ENCODE results near the gene FLRT2. TPM values are rescaled to one million over a fixed set of nuclear protein-coding genes. Genes with fewer than 3 reads are reported as not detected.

Gene FLRT2
- total RNA-seq, 6 experiments from 2014 or later, result 31.1 to 59.0 (median 37.1) TPM

GRCh38 chr14:85601690-85602089 lies 71.7 kb downstream of the FLRT2 start:
- H3K4me3 Mint-ChIP-seq, result no peak overlapping the region
- no peak for DNase-seq
- TF ChIP-seq, protein P1, sequence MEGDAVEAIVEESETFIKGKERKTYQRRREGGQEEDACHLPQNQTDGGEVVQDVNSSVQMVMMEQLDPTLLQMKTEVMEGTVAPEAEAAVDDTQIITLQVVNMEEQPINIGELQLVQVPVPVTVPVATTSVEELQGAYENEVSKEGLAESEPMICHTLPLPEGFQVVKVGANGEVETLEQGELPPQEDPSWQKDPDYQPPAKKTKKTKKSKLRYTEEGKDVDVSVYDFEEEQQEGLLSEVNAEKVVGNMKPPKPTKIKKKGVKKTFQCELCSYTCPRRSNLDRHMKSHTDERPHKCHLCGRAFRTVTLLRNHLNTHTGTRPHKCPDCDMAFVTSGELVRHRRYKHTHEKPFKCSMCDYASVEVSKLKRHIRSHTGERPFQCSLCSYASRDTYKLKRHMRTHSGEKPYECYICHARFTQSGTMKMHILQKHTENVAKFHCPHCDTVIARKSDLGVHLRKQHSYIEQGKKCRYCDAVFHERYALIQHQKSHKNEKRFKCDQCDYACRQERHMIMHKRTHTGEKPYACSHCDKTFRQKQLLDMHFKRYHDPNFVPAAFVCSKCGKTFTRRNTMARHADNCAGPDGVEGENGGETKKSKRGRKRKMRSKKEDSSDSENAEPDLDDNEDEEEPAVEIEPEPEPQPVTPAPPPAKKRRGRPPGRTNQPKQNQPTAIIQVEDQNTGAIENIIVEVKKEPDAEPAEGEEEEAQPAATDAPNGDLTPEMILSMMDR (IDR thresholded peaks at IDR 0.05), result no peak
- no peak overlapping the region for H3K27ac Mint-ChIP-seq
- peaks cover 38% of the 10 kb centered on the region for H3K4me1 Mint-ChIP-seq (ENCODE audit: low read depth)
- H3K27me3 Mint-ChIP-seq (ENCODE audit: insufficient read depth), result peaks cover 2% of the 10 kb centered on the region; the same call in 1 of the 2 replicates
- H3K36me3 Mint-ChIP-seq (ENCODE audit: low read depth), result peaks cover 26% of the 10 kb centered on the region
- H3K9me3 Mint-ChIP-seq, result no peaks in the 10 kb centered on the region

DNA sequence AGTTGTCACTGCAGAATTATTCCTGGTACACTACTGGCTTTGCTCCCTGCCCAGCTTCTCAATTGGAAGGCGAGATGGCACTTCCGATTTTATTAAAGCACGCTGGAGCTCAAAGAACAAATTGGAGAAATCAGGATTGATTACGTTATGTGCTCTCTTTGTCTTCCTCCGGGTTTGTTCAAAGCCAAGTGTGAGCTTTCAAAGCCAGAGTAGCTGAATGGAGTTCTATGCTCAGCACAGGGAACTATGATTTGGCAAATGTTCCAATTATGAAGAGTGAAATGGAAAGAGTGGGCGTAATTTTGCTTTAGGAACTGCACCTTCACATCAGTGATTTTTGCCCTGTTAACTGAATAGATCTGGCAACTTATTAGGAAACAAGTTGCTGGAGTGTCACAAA lies 72.4 kb downstream of the FLRT2 start:
- Mint-ChIP-seq H3K4me3 (no peak overlapping the region), H3K27ac (no peak overlapping the region), H3K9me3 (no peaks in the 10 kb centered on the region), H3K36me3 (ENCODE audit: low read depth) (peaks cover 24% of the 10 kb centered on the region), H3K27me3 (ENCODE audit: insufficient read depth) (peaks cover 2% of the 10 kb centered on the region; the same call in 1 of the 2 replicates), H3K4me1 (ENCODE audit: low read depth) (peaks cover 44% of the 10 kb centered on the region)
- TF ChIP-seq, protein P1 (IDR thresholded peaks at IDR 0.05), result no peak
- DNase-seq, result no peak

GRCh38 chr14:85604021-85604420 lies 74.1 kb downstream of the FLRT2 start:
- no peak for DNase-seq
- peaks cover 2% of the 10 kb centered on the region; the same call in 1 of the 2 replicates for H3K27me3 Mint-ChIP-seq (ENCODE audit: insufficient read depth)
- TF ChIP-seq, protein P1 (IDR thresholded peaks at IDR 0.05), result no peak
- H3K4me1 Mint-ChIP-seq (ENCODE audit: low read depth), result peaks cover 48% of the 10 kb centered on the region
- H3K4me3 Mint-ChIP-seq, result no peak overlapping the region
- no peaks in the 10 kb centered on the region for H3K9me3 Mint-ChIP-seq
- H3K36me3 Mint-ChIP-seq (ENCODE audit: low read depth), result peaks cover 17% of the 10 kb centered on the region
- no peak overlapping the region for H3K27ac Mint-ChIP-seq

- Mint-ChIP-seq H3K27ac (no peak overlapping the region), H3K27me3 (ENCODE audit: insufficient read depth) (peaks cover 2% of the 10 kb centered on the region; the same call in 1 of the 2 replicates), H3K9me3 (no peaks in the 10 kb centered on the region), H3K4me1 (ENCODE audit: low read depth) (peaks cover 42% of the 10 kb centered on the region), H3K36me3 (ENCODE audit: low read depth) (peaks cover 15% of the 10 kb centered on the region), H3K4me3 (no peak overlapping the region)
- DNase-seq, result no peak
- TF ChIP-seq, protein P1 (IDR thresholded peaks at IDR 0.05), result no peak
Observed at GRCh38 chr14:85604714-85605113, 74.8 kb downstream of the FLRT2 start.

DNA sequence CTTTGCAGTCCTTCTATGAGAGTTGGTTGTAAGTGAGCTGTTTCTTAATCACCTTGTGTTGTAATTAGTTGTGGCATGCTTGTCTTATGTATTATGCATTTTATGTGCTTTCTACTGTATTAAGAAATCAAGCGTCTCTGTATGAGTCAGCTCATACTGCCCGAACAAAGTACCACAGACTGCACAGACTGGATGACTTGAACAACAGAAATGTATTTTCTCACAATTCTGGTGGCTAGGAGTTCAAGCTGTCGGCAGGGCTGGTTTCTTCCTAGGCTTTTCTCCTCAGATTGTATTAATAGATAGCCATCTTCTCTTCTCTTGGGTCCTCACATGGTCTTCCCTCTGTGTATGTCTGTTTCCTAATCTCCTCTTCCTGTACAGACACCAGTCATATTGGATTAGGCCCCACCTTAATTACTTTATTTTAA lies 77.7 kb downstream of the FLRT2 start:
- TF ChIP-seq, protein P1 (IDR thresholded peaks at IDR 0.05), result no peak
- H3K36me3 Mint-ChIP-seq (ENCODE audit: low read depth), result peaks cover 18% of the 10 kb centered on the region
- H3K4me3 Mint-ChIP-seq, result peak overlapping the region; percentile 65
- peak overlapping the region; percentile 93 for H3K27ac Mint-ChIP-seq
- H3K9me3 Mint-ChIP-seq, result no peaks in the 10 kb centered on the region
- H3K4me1 Mint-ChIP-seq (ENCODE audit: low read depth), result peaks cover 26% of the 10 kb centered on the region
- peak; percentile 87 for DNase-seq
- H3K27me3 Mint-ChIP-seq (ENCODE audit: insufficient read depth), result peaks cover 2% of the 10 kb centered on the region

GRCh38 chr14:85613496-85613895 lies 83.6 kb downstream of the FLRT2 start:
- Mint-ChIP-seq H3K4me1 (ENCODE audit: low read depth) (peaks cover 30% of the 10 kb centered on the region), H3K9me3 (no peaks in the 10 kb centered on the region), H3K36me3 (ENCODE audit: low read depth) (peaks cover 18% of the 10 kb centered on the region), H3K27ac (no peak overlapping the region), H3K4me3 (no peak overlapping the region), H3K27me3 (ENCODE audit: insufficient read depth) (peaks cover 2% of the 10 kb centered on the region)
- TF ChIP-seq, protein P1 (IDR thresholded peaks at IDR 0.05), result no peak
- DNase-seq, result no peak

Measured in HFFc6 (cell line).